ENCODE measurements around the gene EXT2.

- TF ChIP-seq CTCF (CRISPR knock-in tag; IDR thresholded peaks at IDR 0.05): no peak
- no peak for TF ChIP-seq CEBPG (CRISPR knock-in tag; IDR thresholded peaks at IDR 0.05)
- TF ChIP-seq ZFP82 (CRISPR knock-in tag; IDR thresholded peaks at IDR 0.05; ENCODE audit: borderline replicate concordance): no peak
- no peak for TF ChIP-seq NR2C2 (CRISPR knock-in tag; IDR thresholded peaks at IDR 0.05; ENCODE audit: borderline replicate concordance)
- TF ChIP-seq MIER2 (CRISPR knock-in tag; IDR thresholded peaks at IDR 0.05): no peak
- TF ChIP-seq POLR2A (IDR thresholded peaks at IDR 0.05; ENCODE audit: insufficient read depth in 1 of 2, low read depth in 2 of 2, low read length in 2 of 2): no peak
- TF ChIP-seq ZMYM4 (CRISPR knock-in tag; IDR thresholded peaks at IDR 0.05): no peak
- no peak for TF ChIP-seq ZNF549 (CRISPR knock-in tag; IDR thresholded peaks at IDR 0.05)
- no peak for TF ChIP-seq SAP130 (CRISPR knock-in tag; IDR thresholded peaks at IDR 0.05; ENCODE audit: low read depth)
- no peak for TF ChIP-seq STAT6 (CRISPR knock-in tag; IDR thresholded peaks at IDR 0.05; ENCODE audit: borderline replicate concordance)
- TF ChIP-seq PBX3 (CRISPR knock-in tag; IDR thresholded peaks at IDR 0.05; ENCODE audit: borderline replicate concordance): no peak
- TF ChIP-seq POLR2AphosphoS5 (IDR thresholded peaks at IDR 0.05; ENCODE audit: low read depth, low read length): no peak
- TF ChIP-seq RAD51 (IDR thresholded peaks at IDR 0.05; ENCODE audit: borderline replicate concordance): no peak
These were observed 174.2 kb downstream of the EXT2 start for GRCh38 chr11:44269369-44270351.
